Adipocyte (in vitro differentiated cells): Measurements from ENCODE around the gene VPS33B.
A peak's percentile ranks its signal among the peaks of the same experiment; 100 is the strongest.
"Not testable (repeated sequence)": the region's sequence is repeated elsewhere in the genome, so short reads cannot be mapped to it uniquely, and the experiment has no call there.

ENCODE experiments used
- DNase-seq: peaks from one replicate; pipeline ENCODE4 v3.0.0-alpha.2; 2015; ENCODE audit warnings: low read depth
- H3K27me3 ChIP-seq: replicated peaks from 2 replicates; pipeline ENCODE4 v1.7.0; 2013; ENCODE audit warnings: mild to moderate bottlenecking, low read length, moderate library complexity; ENCODE audit not compliant: control insufficient read depth, insufficient read depth
- H3K36me3 ChIP-seq: 2 replicates; pipeline ENCODE4 v1.7.0; 2013; ENCODE audit warnings: low read length, mild to moderate bottlenecking, moderate library complexity; ENCODE audit not compliant: control insufficient read depth, insufficient read depth, severe bottlenecking
- H3K4me1 ChIP-seq: 2 replicates; pipeline ENCODE4 v1.7.0; 2013; ENCODE audit warnings: mild to moderate bottlenecking, low read length, moderate library complexity; ENCODE audit not compliant: control insufficient read depth, insufficient read depth
- H3K4me3 ChIP-seq: 2 replicates; pipeline ENCODE4 v1.7.0; 2013; ENCODE audit warnings: mild to moderate bottlenecking, low read length, moderate library complexity
- H3K9ac ChIP-seq: 2 replicates; pipeline ENCODE4 v1.7.0; 2013; ENCODE audit warnings: mild to moderate bottlenecking, low read length, moderate library complexity
- H3K9me3 ChIP-seq: 2 replicates; pipeline ENCODE4 v1.7.0; 2013; ENCODE audit warnings: mild to moderate bottlenecking, low read length, moderate library complexity; ENCODE audit not compliant: control insufficient read depth

Gene VPS33B

DNA sequence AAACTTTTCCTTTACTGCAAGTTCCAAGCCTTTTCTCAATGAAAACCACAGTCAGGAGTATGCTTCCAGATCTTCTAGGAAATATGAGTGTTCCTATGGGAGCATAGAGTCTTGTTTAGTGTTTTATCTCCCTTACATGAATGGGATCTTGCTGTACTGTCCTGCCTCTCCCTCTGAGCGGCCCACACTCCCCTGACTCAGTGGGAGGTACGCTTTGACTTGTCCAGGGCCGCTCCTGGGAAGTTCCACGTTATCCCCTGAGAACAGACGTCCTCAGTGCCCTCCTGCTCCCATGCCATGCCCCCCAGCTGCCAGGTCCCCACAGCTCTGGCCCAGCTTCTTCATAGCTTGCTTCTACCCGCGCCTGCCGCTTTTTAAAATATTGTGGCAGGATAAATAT is 28.9 kb upstream of the VPS33B start:
- peaks cover 39% of the 10 kb centered on the region for H3K27me3 ChIP-seq
- H3K9ac ChIP-seq = no peak overlapping the region
- no peaks in the 10 kb centered on the region for H3K9me3 ChIP-seq
- no peaks in the 10 kb centered on the region for H3K4me1 ChIP-seq
- no peak overlapping the region for H3K4me3 ChIP-seq
- H3K36me3 ChIP-seq = no peaks in the 10 kb centered on the region
- DNase-seq = no peak

DNA sequence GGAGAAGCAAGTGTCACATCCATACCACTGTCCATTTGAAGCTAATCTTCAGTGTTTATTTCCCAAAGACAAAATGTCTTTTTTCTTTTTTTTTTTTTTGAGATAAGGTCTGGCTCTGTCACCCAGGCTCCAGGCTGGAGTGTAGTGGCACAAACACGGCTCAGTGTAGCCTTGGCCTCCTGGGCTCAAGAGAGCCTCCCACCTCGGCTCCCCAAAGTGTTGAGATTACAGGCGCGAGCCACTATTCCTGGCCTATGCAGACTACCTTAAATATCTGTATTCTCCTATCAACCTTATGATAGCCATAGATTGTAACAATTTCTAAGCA is 27.7 kb upstream of the VPS33B start:
- no peak overlapping the region for H3K4me3 ChIP-seq
- no peaks in the 10 kb centered on the region for H3K4me1 ChIP-seq
- H3K36me3 ChIP-seq = no peaks in the 10 kb centered on the region
- H3K27me3 ChIP-seq = peaks cover 37% of the 10 kb centered on the region
- H3K9ac ChIP-seq = no peak overlapping the region
- H3K9me3 ChIP-seq = no peaks in the 10 kb centered on the region
- no peak for DNase-seq

DNA sequence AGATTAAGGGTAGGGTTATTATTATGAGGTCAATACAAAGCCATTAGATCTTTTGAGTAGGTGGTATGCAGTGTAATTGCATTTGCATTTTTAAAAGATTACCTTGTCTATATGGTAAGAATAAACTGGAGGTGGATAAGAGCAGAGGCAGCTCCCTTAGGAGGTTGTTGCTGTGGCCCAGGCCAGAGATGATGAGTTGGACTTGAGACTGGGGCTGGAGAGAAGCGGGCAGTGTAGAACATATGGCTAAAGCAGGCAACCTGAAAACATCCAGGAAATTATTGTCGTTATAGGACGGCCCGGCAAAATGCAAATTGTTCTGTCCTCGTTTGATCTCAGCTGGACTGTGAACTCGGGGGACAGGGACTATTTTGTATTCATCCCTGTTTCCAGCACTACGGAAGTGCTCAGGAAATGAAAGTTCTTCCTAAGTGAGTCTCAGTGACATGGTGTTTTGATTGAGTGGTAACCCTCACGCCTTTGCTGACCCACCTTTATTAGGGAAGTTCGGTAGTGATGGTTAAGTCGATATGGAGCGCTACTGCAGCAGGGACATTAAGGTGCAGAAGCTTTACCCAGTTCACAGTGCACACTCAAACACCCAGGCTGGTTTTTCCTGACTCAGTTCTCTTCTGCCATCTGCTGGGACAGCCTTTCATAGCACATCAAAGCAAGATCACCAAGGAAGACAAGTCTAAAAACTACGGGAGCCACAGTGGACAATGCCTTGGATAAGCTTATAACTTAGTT is 27.2 kb upstream of the VPS33B start:
- Histone ChIP-seq H3K4me1 (no peaks in the 10 kb centered on the region), H3K4me3 (no peak overlapping the region), H3K36me3 (no peaks in the 10 kb centered on the region), H3K9ac (no peak overlapping the region), H3K27me3 (peaks cover 35% of the 10 kb centered on the region), H3K9me3 (no peaks in the 10 kb centered on the region)
- peak; percentile 79 for DNase-seq

DNA sequence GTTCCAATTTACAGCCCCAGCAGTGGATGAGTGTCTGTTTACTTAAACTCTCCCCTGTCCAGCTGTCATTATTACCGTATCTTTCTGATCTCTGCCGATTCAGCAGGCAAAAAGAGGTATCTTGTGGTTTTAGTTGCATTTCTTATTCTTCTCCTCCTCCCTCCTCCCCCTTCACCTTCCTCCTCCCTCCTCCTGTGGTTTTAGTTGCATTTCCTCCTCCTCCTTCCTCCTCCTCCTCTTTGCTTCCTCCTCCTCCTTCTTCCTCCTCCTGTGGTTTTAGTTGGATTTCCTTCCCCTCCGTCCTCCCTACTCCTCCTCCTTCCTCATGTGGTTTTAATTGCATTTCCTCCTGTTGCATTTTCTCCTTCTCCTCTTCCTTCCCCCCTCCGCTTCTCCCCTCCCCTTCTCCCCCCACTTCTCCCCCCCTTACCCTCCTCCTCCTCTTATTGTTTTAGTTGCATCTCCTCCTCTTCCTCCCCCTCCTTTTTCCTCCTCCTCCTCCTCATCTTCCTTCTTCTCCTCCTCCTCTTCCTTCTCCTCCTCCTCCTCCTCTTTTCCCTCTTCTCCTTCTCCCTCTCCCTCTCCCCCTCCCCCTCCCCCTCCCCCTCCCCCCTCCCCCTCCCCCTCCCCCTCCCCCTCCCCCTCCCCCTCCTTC is 25.3 kb upstream of the VPS33B start:
- Histone ChIP-seq H3K4me3 (no peak overlapping the region), H3K9ac (no peak overlapping the region), H3K9me3 (no peaks in the 10 kb centered on the region), H3K4me1 (no peaks in the 10 kb centered on the region), H3K27me3 (peaks cover 33% of the 10 kb centered on the region), H3K36me3 (no peaks in the 10 kb centered on the region)
- no peak for DNase-seq

DNA sequence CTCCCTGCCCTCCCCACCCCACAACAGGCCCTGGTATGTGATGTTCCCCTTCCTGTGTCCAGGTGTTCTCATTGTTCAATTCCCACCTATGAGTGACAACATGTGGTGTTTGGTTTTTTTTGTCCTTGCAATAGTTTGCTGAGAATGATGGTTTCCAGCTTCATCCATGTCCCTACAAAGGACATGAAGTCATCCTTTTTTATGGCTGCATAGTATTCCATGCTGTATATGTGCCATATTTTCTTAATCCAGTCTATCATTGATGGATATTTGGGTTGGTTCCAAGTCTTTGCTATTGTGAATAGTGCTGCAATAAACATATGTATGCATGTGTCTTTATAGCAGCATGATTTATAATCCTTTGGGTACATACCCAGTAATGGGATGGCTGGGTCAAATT is 23.7 kb upstream of the VPS33B start:
- H3K9me3 ChIP-seq, H3K9ac ChIP-seq, H3K36me3 ChIP-seq, DNase-seq, H3K4me1 ChIP-seq, H3K4me3 ChIP-seq: not testable (repeated sequence)
- H3K27me3 ChIP-seq = peaks cover 23% of the 10 kb centered on the region

DNA sequence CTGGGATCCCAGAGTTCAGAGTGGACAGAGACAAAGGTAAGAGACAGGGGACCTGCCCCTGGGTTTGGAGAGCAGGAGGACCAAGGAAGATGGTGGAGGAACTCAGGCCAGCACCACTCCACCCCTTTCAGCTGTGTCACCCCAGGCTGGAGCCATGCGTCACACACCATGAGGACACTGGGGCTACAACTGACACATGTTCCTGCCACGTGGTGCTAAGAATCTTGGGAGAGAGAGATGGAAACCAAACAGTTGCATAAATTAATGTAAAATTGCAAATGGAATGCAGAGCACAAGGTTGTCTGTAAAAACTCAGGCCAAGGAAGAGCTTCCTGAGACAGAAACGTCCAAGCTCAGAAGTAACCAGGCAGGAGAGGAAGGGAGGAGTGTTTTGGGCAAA is 22.7 kb upstream of the VPS33B start:
- no peaks in the 10 kb centered on the region for H3K4me1 ChIP-seq
- no peak overlapping the region for H3K9ac ChIP-seq
- peaks cover 23% of the 10 kb centered on the region for H3K27me3 ChIP-seq
- no peak overlapping the region for H3K4me3 ChIP-seq
- DNase-seq = no peak
- H3K36me3 ChIP-seq = no peaks in the 10 kb centered on the region
- no peaks in the 10 kb centered on the region for H3K9me3 ChIP-seq

DNA sequence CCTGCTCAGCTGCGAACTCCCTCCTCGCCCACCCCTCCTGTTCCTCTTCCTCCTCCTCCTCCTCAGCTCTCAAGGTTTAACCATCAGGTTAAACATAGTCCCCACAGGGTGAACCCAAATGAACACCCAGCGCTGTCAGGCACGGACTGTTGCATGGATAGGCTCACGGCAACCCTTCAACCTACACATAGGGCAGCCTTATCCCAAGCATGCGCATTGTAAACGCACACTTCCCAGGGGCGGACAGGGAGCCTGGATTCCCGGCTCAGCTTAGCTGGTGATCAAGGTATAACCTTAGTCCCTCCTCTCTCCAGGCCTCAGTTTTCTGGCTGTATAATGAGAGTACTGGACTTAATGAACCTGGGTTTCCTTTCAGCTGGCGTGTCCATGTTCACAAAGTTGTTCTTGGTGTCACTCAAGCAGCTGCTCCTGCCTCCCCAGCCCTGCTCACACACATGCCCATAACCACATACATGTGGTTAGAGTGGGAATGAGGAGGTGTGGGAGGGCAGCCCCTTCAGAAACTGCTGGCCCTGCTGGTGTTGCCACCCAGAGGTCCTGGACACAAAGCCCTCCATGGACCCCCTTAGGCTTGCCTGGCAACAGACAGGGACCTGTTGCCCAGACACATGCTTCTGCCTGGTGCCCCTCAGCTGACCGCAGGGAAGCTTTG is 20.9 kb upstream of the VPS33B start:
- Histone ChIP-seq H3K9ac (no peak overlapping the region), H3K4me3 (no peak overlapping the region), H3K36me3 (no peaks in the 10 kb centered on the region), H3K27me3 (peaks cover 23% of the 10 kb centered on the region), H3K9me3 (no peaks in the 10 kb centered on the region), H3K4me1 (no peaks in the 10 kb centered on the region)
- DNase-seq = no peak

DNA sequence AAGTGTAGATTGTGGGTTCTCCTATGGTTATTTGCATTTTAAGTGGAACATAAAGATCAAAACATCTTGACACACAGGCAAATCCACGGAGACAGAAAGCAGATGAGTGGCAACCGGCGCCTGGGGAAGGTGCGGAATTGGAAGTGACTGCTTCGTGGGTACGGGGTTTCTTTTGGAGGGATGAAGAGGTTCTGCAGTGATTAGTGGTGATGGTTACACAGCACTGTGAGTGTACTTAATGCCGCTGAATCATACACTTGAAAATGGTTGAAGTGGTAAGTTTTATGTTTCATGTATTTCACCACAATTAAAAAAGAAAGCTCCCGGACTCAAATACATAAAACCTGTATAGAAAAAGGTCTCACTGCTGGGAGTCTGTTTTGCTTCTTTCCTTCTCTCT is 18.5 kb upstream of the VPS33B start:
- H3K4me1 ChIP-seq = no peaks in the 10 kb centered on the region
- H3K4me3 ChIP-seq = no peak overlapping the region
- H3K36me3 ChIP-seq = no peaks in the 10 kb centered on the region
- H3K27me3 ChIP-seq = peaks cover 24% of the 10 kb centered on the region
- DNase-seq = no peak
- no peak overlapping the region for H3K9ac ChIP-seq
- no peaks in the 10 kb centered on the region for H3K9me3 ChIP-seq

DNA sequence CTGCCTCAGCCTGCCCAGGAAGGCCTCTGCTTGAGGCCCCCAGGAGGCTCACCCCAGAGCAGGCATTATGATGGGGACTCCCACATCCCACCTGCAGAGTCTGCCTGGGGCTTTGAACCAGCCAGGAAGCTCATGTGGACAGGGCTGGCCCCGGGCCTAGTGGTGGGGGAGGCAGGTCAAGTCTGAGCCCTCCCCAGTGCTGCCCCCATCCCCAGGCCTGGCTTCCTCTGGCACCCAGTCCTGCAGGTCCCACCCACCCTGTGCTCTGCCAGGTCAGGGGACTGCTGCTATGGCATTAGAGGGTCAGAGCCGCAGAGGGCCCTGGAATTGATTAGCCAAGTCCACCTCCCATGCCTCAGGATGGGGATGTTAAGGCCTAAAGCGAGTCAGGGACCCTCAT is 17.6 kb upstream of the VPS33B start:
- peaks cover 24% of the 10 kb centered on the region for H3K27me3 ChIP-seq
- no peak overlapping the region for H3K9ac ChIP-seq
- no peak for DNase-seq
- no peak overlapping the region for H3K4me3 ChIP-seq
- H3K9me3 ChIP-seq = no peaks in the 10 kb centered on the region
- H3K36me3 ChIP-seq = no peaks in the 10 kb centered on the region
- no peaks in the 10 kb centered on the region for H3K4me1 ChIP-seq

DNA sequence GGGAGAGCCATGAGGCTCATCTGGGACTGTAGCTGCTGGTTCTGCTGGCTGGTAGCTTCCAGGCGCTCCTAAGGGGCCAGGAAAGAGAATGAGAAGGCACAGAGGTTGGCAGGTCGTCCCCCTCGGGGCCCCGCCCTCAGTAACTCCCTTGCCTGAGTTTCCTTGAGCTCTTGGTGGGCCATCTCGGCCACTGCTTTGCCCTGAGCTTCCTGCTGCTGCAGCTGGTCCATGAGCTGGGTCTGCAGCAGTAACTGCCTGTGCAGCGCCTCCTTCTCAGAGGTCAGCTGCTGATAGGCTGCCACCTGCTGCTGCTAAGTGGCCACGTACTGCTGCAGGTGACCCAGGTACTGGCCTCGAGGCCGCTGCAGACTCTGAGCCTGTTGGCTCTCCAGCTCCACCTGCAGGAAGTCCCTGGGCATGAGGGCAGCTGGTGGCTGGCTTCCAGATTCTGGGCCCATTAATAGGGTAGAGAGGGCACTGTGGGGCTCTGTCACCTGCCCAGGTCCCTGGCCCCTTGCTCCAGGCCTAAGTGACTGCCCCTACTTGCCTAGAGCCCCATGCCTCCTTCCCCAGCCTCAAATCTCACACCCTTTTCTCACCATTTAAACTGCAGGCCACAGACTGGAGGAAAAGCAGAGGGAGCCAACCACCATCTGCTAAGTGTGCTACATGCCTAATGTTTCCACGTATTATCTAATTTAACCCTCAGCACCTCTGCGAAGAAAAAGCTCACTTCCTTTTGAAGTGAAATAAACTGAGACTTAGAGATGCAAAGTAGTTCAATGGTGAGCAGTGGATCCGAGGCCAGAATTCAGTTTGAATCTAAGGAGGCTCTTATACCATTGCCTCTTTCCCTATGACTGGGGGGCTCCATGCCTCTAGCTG is 10.8 kb upstream of the VPS33B start:
- DNase-seq = peak; percentile 23
- no peaks in the 10 kb centered on the region for H3K9me3 ChIP-seq
- H3K27me3 ChIP-seq = peaks cover 27% of the 10 kb centered on the region
- H3K36me3 ChIP-seq = no peaks in the 10 kb centered on the region
- H3K4me1 ChIP-seq = no peaks in the 10 kb centered on the region
- no peak overlapping the region for H3K4me3 ChIP-seq
- no peak overlapping the region for H3K9ac ChIP-seq

DNA sequence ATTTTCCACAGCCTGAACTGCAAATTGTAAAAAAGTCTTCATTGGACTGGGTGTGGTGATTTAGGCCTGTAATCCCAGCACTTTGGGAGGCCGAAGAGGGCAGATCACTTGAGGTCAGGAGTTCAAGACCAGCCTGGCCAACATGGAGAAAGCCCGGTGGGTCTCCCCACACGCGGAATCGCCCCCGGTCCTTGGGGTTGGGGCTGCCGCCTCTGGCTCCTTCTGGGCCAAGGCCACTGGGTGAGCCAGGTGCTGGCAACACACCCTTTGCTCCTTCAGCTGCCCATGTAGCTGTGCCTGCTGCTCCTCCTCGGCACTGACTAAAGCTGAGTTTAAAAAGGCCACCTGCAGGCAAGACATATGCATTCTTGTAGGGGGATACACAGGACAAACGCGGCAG is 9.4 kb upstream of the VPS33B start:
- no peaks in the 10 kb centered on the region for H3K9me3 ChIP-seq
- no peaks in the 10 kb centered on the region for H3K36me3 ChIP-seq
- no peak overlapping the region for H3K4me3 ChIP-seq
- no peak for DNase-seq
- peaks cover 22% of the 10 kb centered on the region for H3K27me3 ChIP-seq
- H3K4me1 ChIP-seq = no peaks in the 10 kb centered on the region
- no peak overlapping the region for H3K9ac ChIP-seq
